Measurements from ENCODE around the gene TAMM41. TPM values are rescaled to one million over a fixed set of nuclear protein-coding genes. Genes with fewer than 3 reads are reported as not detected.

The TAMM41 gene
- total RNA-seq, 1 experiment from 2014 or later: 24.3 TPM

GRCh38 chr3:11776346-11776745 lies 70.3 kb downstream of the TAMM41 start:
- Histone ChIP-seq H3K18ac (ENCODE audit: insufficient read length, low read depth, low read length) (no peak overlapping the region), H2BK15ac (ENCODE audit: low read depth, low read length) (no peak overlapping the region), H3K56ac (ENCODE audit: insufficient read length, low read depth, low read length) (no peak overlapping the region), H3K9ac (ENCODE audit: extremely low read depth, insufficient read length, low read length) (no peak overlapping the region), H3K23ac (ENCODE audit: insufficient read length, low read depth, low read length) (no peak overlapping the region), H4K8ac (replicated peaks; ENCODE audit: insufficient read length, low read depth, low read length) (no peak overlapping the region), H2AK5ac (ENCODE audit: insufficient read length, low read length) (no peak overlapping the region), H3K27ac (ENCODE audit: insufficient read length, low read depth, low read length) (no peak overlapping the region), H4K91ac (ENCODE audit: insufficient read length, low read depth, low read length) (no peak overlapping the region), H3K4ac (ENCODE audit: low read depth, low read length) (no peak overlapping the region), H2BK20ac (ENCODE audit: low read depth, low read length, poor library complexity, severe bottlenecking) (no peak overlapping the region), H3K79me2 (ENCODE audit: insufficient read depth, low read length) (no peaks in the 10 kb centered on the region), H3K4me1 (ENCODE audit: insufficient read depth, low read length) (no peaks in the 10 kb centered on the region), H3K14ac (ENCODE audit: insufficient read depth, low read length) (no peak overlapping the region), H4K5ac (ENCODE audit: insufficient read length, low read depth, low read length) (no peak overlapping the region), H3K23me2 (ENCODE audit: insufficient read length, low read depth, low read length, poor library complexity, severe bottlenecking) (no peaks in the 10 kb centered on the region), H3K79me1 (ENCODE audit: insufficient read depth, low read depth, low read length, poor library complexity, severe bottlenecking) (no peaks in the 10 kb centered on the region), H2BK120ac (ENCODE audit: low read depth, low read length, poor library complexity, severe bottlenecking) (no peak overlapping the region), H2AFZ (ENCODE audit: low read length) (no peak overlapping the region), H4K20me1 (ENCODE audit: control insufficient read depth, insufficient read depth, insufficient read length) (no peaks in the 10 kb centered on the region), H2BK5ac (ENCODE audit: insufficient read length, low read length) (no peak overlapping the region), H3K27me3 (ENCODE audit: insufficient read depth, low read length) (no peaks in the 10 kb centered on the region), H3K9me3 (ENCODE audit: control insufficient read depth, low read depth, low read length) (no peaks in the 10 kb centered on the region), H3T11ph (ENCODE audit: low read length) (no peak overlapping the region), H2BK12ac (ENCODE audit: insufficient read length, low read depth, low read length) (no peak overlapping the region), H3K4me2 (ENCODE audit: insufficient read depth, insufficient read length, low read length) (no peak overlapping the region)
- H3K36me3 Mint-ChIP-seq (ENCODE audit: insufficient read depth in 1 of 3, low read depth in 3 of 3): peaks cover 0 to 4% (median 0%) of the 10 kb centered on the region in 3 experiments; a peak in 2 of 7 replicates
- H3K4me3 Mint-ChIP-seq: no peak overlapping the region
- H3K27ac Mint-ChIP-seq: no peak overlapping the region
- H3K4me1 Mint-ChIP-seq: peaks cover 4 to 5% of the 10 kb centered on the region in 2 experiments
- DNase-seq: no peak
- WGBS (ENCODE audit: extremely low coverage, insufficient read length, low lambda C conversion rate): no CpG with 5 or more reads among the region's 8 CpGs
- no peaks in the 10 kb centered on the region for H3K9me3 Mint-ChIP-seq
- TF ChIP-seq CTCF (conservative IDR thresholded peaks at IDR 0.05): no peak
- peaks cover under 1% of the 10 kb centered on the region for H3K27me3 Mint-ChIP-seq (ENCODE audit: low read depth)
